NCI-H748 (cell line): ENCODE data around the gene SELENOK.

ENCODE experiments used
- DNase-seq: peaks from one replicate; lab custom pipeline; 2025; ENCODE audit not compliant: unreplicated experiment; lab: John Stamatoyannopoulos, UW

Gene SELENOK

GRCh38 chr3:53891497-53892285 is at the start of gene SELENOK:
TSS of gene SELENOK (minus strand) at chr3:53891859.
- DNase-seq = peak; percentile 99

- DNase-seq = no peak
These were observed 49.5 kb upstream of the SELENOK start for GRCh38 chr3:53941184-53941583.

- no peak for DNase-seq
These were observed 49.0 kb upstream of the SELENOK start for GRCh38 chr3:53940623-53941022.

- DNase-seq = peak; percentile 1
These were observed 48.2 kb upstream of the SELENOK start for GRCh38 chr3:53939813-53940212.

GRCh38 chr3:53939086-53939582 is 47.5 kb upstream of the SELENOK start:
- DNase-seq = peak; percentile 25

GRCh38 chr3:53938645-53939044 is 47.0 kb upstream of the SELENOK start:
- peak; percentile 69 for DNase-seq

GRCh38 chr3:53936347-53936746 is 44.7 kb upstream of the SELENOK start:
- peak; percentile 8 for DNase-seq

GRCh38 chr3:53935283-53935901 is 43.7 kb upstream of the SELENOK start:
- no peak for DNase-seq

GRCh38 chr3:53927208-53927872 is 35.7 kb upstream of the SELENOK start:
- DNase-seq = peak; percentile 13

GRCh38 chr3:53921296-53921695 is 29.6 kb upstream of the SELENOK start:
- no peak for DNase-seq

- DNase-seq = no peak
These were observed 28.1 kb upstream of the SELENOK start for GRCh38 chr3:53919741-53920140.

GRCh38 chr3:53913401-53913800 is 21.7 kb upstream of the SELENOK start:
- no peak for DNase-seq

GRCh38 chr3:53902711-53903110 is 11.1 kb upstream of the SELENOK start:
- DNase-seq = no peak

- no peak for DNase-seq
These were observed 10.4 kb upstream of the SELENOK start for GRCh38 chr3:53902067-53902466.

- DNase-seq = no peak
These were observed 9.1 kb upstream of the SELENOK start for GRCh38 chr3:53900666-53901331.

- DNase-seq = no peak
These were observed 8.1 kb upstream of the SELENOK start for GRCh38 chr3:53899750-53900149.

GRCh38 chr3:53892286-53892637 is 603 bp upstream of the SELENOK start:
- no peak for DNase-seq

- DNase-seq = peak; percentile 62
These were observed 758 bp downstream of the SELENOK start for GRCh38 chr3:53890726-53891475.

- no peak for DNase-seq
These were observed 3.4 kb downstream of the SELENOK start for GRCh38 chr3:53888232-53888631.

GRCh38 chr3:53887446-53887845 is 4.2 kb downstream of the SELENOK start:
- DNase-seq = no peak

GRCh38 chr3:53885239-53885638 is 6.4 kb downstream of the SELENOK start:
- no peak for DNase-seq
